Bladder microvascular endothelial cell (primary cell): ENCODE measurements around the gene CLDN7. TPM values are rescaled to one million over a fixed set of nuclear protein-coding genes. Genes with fewer than 3 reads are reported as not detected.

ENCODE experiments used
- total RNA-seq: library from RNA; depleted of rRNA; stranded (reverse); fragments of >200 nt; gene quantifications from 2 replicates; pipeline ENCODE4 v1.2.3, GENCODE V29; 2014

Gene CLDN7, protein sequence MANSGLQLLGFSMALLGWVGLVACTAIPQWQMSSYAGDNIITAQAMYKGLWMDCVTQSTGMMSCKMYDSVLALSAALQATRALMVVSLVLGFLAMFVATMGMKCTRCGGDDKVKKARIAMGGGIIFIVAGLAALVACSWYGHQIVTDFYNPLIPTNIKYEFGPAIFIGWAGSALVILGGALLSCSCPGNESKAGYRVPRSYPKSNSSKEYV
- 0.82 and 8.1 TPM in 2 replicates for total RNA-seq

DNA sequence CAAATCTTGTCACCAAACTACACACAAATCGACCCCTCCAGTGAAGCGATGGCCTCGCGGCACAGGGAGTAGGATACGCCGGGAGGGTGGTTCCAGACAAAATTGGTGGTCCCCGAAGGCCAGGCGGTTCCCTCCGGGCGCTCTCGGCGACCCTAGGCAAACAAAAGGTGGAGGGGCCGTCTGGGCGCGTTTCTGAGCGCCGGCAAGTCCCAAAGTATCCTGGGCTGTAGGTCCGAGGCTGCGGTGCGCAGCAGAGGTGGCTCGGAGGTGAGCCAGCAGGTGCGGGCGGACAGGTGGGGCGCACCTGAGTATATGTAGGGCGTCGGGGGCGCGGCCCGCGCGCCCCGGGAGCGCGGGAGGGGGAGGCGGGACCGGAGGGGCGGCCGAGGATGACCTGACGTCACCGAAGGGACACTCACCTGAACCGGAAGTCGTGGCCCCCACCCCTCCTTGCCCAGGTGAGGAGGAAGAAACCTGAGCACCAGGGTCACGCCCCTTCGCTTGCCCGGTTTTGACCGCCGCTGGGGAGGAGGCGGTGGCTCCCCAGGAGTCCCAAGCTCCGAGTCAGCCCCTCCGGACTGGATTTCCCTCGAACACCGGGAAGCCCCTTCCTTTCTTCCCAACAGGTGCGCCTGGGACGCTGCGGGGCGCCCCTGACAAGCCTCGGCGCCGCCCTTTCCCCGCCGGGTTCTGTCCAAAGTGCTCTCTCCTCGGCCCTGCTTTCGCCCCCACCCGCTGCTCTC, at the start of gene CLDN7:
CLDN7 (minus strand) TSS at position 287 of the 743 bp plus-strand sequence. CDS start 435 bp downstream, outside the sequence.

DNA sequence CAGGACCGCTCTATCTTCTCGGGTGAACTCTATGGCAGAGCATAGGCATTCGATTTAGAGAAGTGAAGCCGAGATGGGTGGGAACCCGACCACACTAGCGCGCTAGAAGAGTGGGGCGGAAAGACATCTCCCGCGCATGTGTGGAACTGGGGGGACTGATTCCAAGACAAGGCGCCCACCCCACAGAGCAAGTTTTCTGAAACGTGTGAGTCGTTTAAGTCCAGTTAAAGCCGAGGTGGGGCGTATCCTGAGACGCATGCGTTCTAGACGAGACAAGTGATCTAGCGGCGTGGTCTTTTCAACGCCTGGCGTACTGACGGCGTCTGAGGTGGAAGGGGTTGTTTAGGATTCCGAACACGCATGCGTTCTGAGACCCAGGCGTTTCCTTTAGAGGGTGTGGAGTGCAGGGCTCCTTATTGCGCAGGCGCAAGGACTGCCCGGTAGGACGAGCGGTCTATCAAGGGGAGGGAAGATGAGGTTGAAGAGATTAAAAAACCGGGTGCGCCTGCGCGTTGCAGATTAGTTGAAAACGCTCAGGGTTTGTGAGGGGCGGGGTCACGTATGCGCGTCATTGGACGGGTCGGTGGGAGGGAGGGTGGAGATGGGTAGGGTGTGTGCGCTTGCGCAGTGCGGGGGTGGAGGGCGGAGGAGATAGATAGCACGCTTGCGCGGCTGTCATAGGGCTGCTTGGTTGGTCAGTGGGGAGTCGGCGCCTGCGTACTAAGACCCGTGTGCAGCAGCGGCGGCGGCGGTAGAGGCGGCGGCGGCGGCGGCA, 44.8 kb upstream of the CLDN7 start, which contains the start of gene EIF5A:
EIF5A (plus strand) TSS at position 718 of the 775 bp plus-strand sequence. CDS start 2,008 bp downstream, outside the sequence.

DNA sequence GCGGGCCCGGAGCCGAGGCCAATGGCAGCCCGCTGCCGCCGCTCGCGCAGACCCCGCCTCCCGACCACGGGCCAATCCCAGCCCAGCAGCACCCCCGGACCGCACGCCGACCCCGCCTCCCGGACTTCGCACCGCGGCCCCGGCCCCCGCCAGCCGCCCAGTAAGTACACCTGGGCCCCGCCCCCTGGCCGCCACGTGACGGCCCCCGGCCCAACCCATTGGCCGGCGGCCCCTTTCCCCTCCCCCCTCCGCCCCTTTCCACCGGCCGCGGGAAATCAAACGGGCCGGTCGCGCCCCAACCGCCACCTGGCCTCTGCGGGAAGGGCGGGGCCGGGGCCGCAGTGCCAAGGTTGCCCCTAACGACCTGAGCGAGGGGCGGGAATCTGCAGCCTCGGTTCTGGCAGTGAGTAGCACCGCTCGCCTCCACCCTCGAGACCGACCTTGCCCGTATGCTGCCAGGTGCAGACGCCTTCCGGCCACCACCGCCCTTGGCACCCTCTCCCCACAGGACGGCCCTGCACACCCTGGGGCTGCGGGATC, 32.4 kb upstream of the CLDN7 start, which contains the start of gene YBX2:
YBX2 (minus strand) TSS at position 26 of the 540 bp plus-strand sequence. CDS start 139 bp downstream, outside the sequence.

DNA sequence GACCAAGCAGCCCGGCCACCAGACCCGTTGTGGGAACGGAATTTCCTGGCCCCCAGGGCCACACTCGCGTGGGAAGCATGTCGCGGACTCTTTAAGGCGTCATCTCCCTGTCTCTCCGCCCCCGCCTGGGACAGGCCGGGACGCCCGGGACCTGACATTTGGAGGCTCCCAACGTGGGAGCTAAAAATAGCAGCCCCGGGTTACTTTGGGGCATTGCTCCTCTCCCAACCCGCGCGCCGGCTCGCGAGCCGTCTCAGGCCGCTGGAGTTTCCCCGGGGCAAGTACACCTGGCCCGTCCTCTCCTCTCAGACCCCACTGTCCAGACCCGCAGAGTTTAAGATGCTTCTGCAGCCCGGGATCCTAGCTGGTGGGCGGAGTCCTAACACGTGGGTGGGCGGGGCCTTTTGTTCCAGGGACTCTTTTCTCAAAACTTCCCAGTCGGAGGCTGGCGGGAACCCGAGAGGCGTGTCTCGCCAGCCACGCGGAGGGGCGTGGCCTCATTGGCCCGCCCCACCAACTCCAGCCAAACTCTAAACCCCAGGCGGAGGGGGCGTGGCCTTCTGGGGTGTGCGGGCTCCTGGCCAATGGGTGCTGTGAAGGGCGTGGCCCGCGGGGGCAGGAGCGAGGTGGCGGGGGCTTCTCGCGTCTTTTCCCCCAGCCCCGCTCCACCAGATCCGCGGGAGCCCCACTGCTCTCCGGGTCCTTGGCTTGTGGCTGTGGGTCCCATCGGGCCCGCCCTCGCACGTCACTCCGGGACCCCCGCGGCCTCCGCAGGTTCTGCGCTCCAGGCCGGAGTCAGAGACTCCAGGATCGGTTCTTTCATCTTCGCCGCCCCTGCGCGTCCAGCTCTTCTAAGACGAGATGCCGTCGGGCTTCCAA, 19.0 kb upstream of the CLDN7 start, which contains the start of gene SLC2A4:
SLC2A4 (plus strand) TSS at position 645 of the 879 bp plus-strand sequence; CDS start at position 862, 217 bp downstream.

DNA sequence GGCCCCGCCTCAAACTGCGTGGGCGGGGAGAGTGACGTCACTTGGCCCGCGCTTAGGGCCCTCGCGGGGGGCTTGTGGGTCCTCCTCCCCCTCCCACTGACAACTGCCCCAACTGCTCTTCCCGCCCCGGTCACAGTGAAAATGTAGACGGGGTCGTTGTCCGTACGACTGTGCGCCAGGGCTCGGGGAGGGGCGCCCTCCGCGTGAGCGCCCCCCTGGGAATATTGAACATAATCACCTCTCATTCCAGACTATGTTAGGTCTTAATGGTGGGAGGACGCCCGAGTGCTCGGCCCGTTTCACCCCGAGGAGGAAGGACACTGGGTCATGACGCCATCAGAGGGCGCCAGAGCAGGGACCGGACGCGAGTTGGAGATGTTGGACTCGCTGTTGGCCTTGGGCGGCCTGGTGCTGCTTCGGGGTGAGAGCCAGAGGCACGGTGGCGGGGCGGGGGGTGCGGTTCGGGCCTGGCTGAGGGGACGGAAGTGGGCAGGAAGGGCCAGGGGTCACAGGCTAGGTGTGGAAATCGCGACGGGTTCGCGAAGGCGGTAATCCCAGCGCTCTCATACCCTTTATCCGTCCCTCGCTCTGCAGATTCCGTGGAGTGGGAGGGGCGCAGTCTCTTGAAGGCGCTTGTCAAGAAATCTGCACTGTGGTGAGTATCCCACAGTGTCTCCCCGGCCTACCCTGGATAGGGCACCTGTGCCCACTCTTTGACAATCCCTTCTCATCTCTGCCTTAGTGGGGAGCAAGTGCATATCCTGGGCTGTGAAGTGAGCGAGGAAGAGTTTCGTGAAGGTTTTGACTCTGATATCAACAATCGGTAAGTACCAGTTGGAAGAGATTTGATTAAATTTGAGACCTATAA, 9.9 kb downstream of the CLDN7 start, which contains the start of gene ELP5:
ELP5 (plus strand) TSS at position 40 of the 868 bp plus-strand sequence; CDS start at position 376, 336 bp downstream.

DNA sequence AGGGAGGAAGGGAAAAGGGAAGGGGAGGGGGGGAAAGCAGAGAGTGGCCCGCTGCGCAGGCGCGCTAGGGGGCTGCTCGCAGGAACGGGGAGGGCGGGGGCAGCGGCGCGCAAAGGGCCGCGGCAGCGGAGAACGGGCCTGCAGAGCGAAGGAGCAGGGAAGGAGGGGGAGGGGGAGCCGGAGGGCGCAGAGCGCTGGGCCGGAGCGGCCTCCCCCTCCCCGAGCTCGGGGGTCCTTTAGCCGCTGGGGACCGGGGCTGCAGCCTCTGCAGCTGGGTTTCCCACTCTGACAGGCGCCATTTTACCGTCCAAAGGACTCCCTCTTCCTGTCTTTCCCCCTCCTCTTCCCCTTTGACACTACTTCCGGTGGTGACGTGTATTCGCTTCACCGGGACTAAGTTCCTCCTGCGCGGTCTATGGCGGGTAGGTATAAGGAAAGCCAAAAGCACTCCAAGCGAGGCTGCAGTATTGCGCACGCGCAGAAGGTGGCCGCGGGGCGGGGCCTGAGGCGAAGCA, 10.6 kb downstream of the CLDN7 start, which contains the start of gene CTDNEP1:
CTDNEP1 (minus strand) TSS at position 74 of the 515 bp plus-strand sequence. CDS start 438 bp downstream, outside the sequence.

DNA sequence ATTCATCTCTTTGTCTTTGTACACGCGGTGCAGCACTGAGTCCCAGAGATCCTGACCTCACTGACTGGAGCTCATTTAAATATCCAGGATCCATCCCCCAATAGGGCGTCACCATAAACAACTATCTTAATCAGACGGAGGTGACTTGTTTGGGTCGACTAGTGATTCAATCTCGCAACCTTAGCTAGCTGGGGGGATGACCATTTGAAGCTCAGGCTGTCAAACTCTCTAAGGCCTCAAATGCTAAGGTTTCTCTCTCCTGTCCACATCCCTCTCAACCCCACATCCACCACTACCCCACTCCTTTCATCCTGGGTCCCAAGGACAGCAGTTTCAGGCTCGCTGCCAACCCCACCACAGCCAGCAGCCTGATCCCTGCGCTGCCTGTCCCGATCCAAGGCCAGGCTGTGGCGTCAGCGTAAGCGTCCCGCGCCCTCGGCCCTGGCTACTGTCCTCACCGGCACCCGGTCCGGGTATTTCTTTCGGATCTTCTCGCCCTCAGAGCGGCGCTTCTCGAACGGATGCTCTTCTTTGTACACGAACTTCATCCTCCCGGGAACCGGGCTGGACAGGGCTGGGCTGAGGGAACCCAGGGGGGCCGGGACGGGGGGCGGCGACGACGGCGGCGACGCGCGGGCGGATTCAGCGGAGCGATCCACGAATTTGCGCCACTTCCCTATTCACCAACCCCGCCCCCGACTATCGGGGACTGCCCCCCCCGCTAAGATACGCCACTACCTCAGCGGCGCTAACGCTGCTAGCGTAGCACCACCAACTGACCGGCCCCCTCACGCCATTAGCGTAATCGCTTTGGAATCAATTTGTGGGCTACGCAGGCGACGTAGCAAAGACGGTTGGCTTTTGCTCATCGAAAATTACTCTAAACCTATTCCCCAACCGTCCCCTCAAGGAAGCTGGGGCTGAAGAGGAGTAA, 20.2 kb downstream of the CLDN7 start, which contains the start of gene GABARAP:
GABARAP (minus strand) TSS at position 667 of the 934 bp plus-strand sequence; CDS start at position 548, 119 bp downstream.

DNA sequence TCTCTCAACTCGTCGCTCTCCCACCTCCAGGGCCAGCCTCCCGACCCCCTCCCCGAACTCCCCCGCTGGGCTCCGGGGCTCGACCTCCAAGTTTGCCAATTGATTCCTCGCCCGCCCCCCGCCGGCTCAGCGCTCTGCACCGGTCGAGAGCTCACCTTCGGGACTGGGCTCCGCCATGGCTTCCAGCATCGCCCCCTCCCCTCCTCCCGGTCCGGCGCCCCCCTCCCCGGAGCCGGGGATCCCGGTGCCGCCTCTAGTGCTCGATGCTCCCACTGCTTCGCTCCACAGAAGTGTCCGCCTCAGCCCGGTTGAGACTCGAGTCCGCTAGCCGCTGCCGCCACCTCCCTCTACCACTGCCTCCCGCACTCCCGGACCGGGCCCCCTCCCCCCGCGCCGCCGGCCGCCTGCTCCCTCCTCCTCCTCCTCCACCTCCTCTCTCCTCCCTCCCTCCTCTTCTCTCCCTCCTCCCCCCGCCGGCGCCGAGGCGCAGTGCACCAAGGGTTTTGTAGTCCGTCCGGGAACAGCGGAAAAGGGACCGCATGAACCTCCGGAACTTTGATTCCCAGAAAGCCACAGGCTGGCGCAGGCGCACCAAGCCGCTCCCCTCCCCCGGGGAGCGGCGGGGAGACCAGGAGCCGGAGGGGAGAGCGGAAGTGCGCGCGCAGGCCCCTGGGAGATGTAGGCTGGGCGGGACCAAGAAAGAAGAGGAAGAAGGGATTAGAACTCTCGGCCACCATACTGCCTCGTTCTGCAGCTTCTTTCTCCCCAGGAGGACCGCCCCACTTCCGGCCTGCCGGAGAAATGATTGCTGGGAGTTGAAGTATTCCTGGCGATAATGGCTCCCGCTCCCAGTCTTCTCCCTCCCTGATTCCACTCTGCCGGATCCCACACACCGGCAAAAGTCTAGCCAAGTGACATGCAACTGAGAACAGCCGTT, 22.9 kb downstream of the CLDN7 start, which contains the start of gene PHF23:
PHF23 (minus strand) TSS at position 367 of the 937 bp plus-strand sequence; CDS start at position 189, 178 bp downstream.

DNA sequence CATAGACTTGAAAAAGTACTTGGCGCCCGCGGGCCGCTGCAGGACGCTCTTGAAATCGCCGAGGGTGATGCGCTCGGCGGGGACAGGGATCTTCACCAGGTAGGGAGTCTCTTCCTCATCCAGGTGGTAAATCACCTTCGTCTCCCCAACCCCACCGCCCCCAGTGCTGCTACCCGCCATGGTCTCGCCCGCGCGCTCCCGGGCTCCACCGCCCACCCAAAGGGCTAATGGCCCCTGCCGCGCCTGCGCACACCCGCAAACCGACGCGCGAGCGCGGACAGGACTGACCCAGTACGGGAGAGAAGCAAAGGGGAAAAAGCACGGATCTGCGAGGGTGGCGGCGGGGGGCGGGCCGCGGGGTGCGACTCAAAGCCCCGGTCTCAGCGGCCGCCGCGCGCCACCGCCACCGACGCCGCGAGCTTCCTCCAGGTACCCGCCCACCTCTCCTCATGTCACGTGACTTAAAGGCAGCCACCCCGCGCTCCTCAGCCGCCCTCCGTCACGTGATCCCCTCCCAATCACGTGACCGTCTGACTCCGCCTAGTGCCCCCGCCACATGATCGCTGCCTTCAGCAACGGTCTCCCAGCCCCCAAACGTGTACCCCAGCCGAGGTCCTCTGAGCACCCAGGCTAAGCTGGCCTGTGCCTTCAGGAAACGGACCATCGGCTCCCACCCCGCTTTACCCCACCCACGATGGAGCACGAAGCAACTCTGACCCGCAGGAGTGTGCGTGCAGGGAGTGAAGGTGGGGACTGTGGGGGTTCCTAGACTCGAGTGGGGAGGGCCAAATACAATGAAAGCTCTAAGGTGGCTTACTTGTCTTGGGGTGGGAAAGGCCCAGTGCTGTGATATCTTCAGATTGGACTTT, 28.0 kb downstream of the CLDN7 start, which contains the start of gene DVL2:
DVL2 (minus strand) TSS at position 435 of the 869 bp plus-strand sequence; CDS start at position 180, 255 bp downstream.

DNA sequence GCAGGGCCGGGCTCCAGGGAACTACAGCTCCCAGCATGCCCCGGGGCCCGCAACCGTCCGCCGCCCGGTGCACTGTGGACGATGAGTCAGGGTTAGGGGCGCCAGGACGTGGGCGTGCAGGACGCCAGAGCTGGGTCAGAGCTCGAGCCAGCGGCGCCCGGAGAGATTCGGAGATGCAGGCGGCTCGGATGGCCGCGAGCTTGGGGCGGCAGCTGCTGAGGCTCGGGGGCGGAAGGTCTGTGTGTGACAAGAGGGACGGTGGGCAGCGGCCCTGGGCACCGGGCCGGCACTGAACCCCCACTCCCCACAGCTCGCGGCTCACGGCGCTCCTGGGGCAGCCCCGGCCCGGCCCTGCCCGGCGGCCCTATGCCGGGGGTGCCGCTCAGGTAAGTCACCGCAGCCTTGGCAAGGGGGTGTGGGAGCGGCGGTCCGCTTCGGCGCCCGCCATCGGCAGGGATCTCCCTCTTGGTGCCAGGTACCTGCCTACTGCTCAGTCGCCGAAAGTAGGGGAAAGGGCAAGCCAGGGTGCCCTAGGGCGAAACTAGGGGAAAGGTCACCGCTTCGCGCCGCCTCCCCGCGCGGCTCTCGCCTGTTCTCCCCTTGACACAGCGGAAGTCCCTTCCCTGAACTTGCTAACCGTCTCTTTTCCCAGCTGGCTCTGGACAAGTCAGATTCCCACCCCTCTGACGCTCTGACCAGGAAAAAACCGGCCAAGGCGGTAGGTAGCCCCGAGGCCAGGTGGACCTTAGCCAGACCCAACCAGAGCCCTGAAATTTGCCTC, 42.3 kb downstream of the CLDN7 start, which contains the start of the genes ACADVL and DLG4:
ACADVL (plus strand) TSS at position 127 of the 781 bp plus-strand sequence; CDS start at position 174, 47 bp downstream.
DLG4 (minus strand) TSS at position 25 of the 781 bp plus-strand sequence.

Other genes with a start within 250 kb of the CLDN7 start
- gene RNASEK, start 249.9 kb downstream of the CLDN7 start, total RNA-seq = 22.2 and 55.1 TPM in 2 replicates
- gene BCL6B, start 239.4 kb downstream of the CLDN7 start, total RNA-seq = 68.6 and 99.3 TPM in 2 replicates
- gene SLC16A13, start 226.5 kb downstream of the CLDN7 start, total RNA-seq = 1.5 and 1.9 TPM in 2 replicates
- 0.44 and 0.49 TPM in 2 replicates for gene SLC16A11, start 218.4 kb downstream of the CLDN7 start, total RNA-seq
- 0.19 TPM in 1 of 2 replicates, not detected in the other for gene CLEC10A, start 182.2 kb downstream of the CLDN7 start, total RNA-seq
- not detected in 2 replicates for gene ASGR2, start 147.7 kb downstream of the CLDN7 start, total RNA-seq
- gene ASGR1, start 83.1 kb downstream of the CLDN7 start, total RNA-seq = 10.5 and 15.1 TPM in 2 replicates
- 6.8 and 22.5 TPM in 2 replicates for gene DLG4, start 42.6 kb downstream of the CLDN7 start, total RNA-seq
- gene ACADVL, start 42.5 kb downstream of the CLDN7 start, total RNA-seq = 205 and 264 TPM in 2 replicates
- 32.2 and 53.0 TPM in 2 replicates for gene DVL2, start 28.0 kb downstream of the CLDN7 start, total RNA-seq
- 28.7 and 37.6 TPM in 2 replicates for gene PHF23, start 23.0 kb downstream of the CLDN7 start, total RNA-seq
- gene GABARAP, start 20.0 kb downstream of the CLDN7 start, total RNA-seq = 86.0 and 116 TPM in 2 replicates
- 18.5 and 41.9 TPM in 2 replicates for gene CTDNEP1, start 10.7 kb downstream of the CLDN7 start, total RNA-seq
- gene ELP5, start 10.3 kb downstream of the CLDN7 start, total RNA-seq = 22.4 and 31.6 TPM in 2 replicates
- gene SLC2A4, start 19.2 kb upstream of the CLDN7 start, total RNA-seq = 0.57 TPM in 1 of 2 replicates, not detected in the other
- gene YBX2, start 32.2 kb upstream of the CLDN7 start, total RNA-seq = 0.25 TPM in 1 of 2 replicates, not detected in the other
- gene EIF5A, start 45.1 kb upstream of the CLDN7 start, total RNA-seq = 537 and 632 TPM in 2 replicates
- gene GPS2, start 52.9 kb upstream of the CLDN7 start, total RNA-seq = 28.8 and 30.1 TPM in 2 replicates
- gene NEURL4, start 66.9 kb upstream of the CLDN7 start, total RNA-seq = 10.4 and 31.2 TPM in 2 replicates
- gene ACAP1, start 74.1 kb upstream of the CLDN7 start, total RNA-seq = not detected in 2 replicates
- 1.1 and 2.3 TPM in 2 replicates for gene KCTD11, start 89.7 kb upstream of the CLDN7 start, total RNA-seq
- not detected in 2 replicates for gene TMEM95, start 92.7 kb upstream of the CLDN7 start, total RNA-seq
- gene TNK1, start 118.6 kb upstream of the CLDN7 start, total RNA-seq = 0.49 and 1.6 TPM in 2 replicates
- 16.7 and 36.8 TPM in 2 replicates for gene PLSCR3, start 132.0 kb upstream of the CLDN7 start, total RNA-seq
- gene TMEM256, start 141.6 kb upstream of the CLDN7 start, total RNA-seq = 48.8 and 118 TPM in 2 replicates
- 1.3 and 7.6 TPM in 2 replicates for gene NLGN2, start 145.4 kb upstream of the CLDN7 start, total RNA-seq
- gene SPEM1, start 157.8 kb upstream of the CLDN7 start, total RNA-seq = not detected in 2 replicates
- not detected in 2 replicates for gene SPEM2, start 163.1 kb upstream of the CLDN7 start, total RNA-seq
- gene SPEM3, start 166.4 kb upstream of the CLDN7 start, total RNA-seq = not detected in 2 replicates
- 6.0 and 8.4 TPM in 2 replicates for gene TMEM102, start 173.0 kb upstream of the CLDN7 start, total RNA-seq
- 0.16 and 0.50 TPM in 2 replicates for gene FGF11, start 177.0 kb upstream of the CLDN7 start, total RNA-seq
- gene CHRNB1, start 182.6 kb upstream of the CLDN7 start, total RNA-seq = 7.6 and 9.4 TPM in 2 replicates
- gene ZBTB4, start 217.2 kb upstream of the CLDN7 start, total RNA-seq = 6.3 and 14.2 TPM in 2 replicates
- gene SLC35G6, start 219.0 kb upstream of the CLDN7 start, total RNA-seq = not detected in 2 replicates
- gene POLR2A, start 221.9 kb upstream of the CLDN7 start, total RNA-seq = 76.9 and 161 TPM in 2 replicates